ENCODE results near the gene MERTK.
A peak's percentile ranks its signal among the peaks of the same experiment; 100 is the strongest.
"Not testable (repeated sequence)": the region's sequence is repeated elsewhere in the genome, so short reads cannot be mapped to it uniquely, and the experiment has no call there.

MERTK gene

DNA sequence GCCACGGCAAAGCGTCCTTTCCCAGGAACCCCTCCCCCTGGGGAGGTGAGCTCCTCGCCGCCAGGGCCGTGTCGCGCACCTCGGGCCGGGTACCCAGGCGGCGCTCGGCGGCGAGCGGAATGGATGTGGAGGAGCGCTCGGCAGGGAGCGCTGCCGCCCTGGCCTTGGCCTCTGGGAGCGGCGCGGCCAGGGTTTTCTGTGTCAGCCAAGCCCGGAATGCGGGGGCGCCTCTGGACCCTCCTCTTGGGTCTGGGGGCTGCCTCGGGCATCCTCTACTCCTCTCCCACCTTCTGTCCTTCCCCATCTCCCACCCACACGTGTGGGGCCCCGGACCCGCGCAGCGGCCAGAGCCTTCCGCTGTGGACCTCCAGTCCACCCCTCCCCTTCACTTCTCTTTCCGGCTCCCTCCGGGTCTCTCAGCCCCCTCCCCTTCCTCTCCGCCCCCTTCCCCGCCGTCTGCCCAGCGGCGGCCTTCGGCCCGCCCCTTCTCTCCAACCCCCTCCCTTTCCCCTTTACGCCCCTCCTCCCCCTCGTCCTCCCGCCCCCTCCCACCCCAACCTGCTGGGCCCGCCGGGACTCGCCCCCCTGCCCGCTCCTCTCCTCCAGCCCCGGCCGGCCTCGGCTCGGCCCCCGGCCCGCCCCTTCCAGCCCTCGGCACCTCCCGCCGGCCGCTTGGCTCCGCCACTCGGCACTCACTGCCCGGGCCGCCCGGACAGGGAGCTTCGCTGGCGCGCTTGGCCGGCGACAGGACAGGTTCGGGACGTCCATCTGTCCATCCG, at the start of gene MERTK:
Gene MERTK, plus strand, starts transcription at position 684 of the 779 bp plus-strand sequence. CDS start 129 bp downstream, outside the sequence.
- DNase-seq, result peak; percentile 33

DNA sequence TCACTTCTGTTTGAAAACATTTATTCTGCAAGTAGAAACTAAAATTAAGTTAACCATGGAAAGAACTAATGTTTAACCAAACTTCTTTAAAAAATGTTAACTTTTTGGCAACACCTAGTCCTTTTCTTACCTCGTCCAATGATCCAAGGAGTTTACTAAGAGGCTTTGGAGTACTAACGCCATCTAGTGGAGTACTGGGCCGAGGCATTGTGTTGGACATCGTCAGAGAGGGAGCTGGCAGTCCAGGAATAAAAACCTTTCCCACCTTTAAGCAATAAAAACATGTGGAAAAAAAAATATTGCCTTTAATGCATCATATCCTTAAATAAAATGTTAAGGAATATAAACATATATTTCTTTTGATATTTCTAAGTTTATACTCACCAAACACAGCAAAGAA, 47.8 kb upstream of the MERTK start:
- DNase-seq, result peak in 1 of 2 donors; percentile 16

DNA sequence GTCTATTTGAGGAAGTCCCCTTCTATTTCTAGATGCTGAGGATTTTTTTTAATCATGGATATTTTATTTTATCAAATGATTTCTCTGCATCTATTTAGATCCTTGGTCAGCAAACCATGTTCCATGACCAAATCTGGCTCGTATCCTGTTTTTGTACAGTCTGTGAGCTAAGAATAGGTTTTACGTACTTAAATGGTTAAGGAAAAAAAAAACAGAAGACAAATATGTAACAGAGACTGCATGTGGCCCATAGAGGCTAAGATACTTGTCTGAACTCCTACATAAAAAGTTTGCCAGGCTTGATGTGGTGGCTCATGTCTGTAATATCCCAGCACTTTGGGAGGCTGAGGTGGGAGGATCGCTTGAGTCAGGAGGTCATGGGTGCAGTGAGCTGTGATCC, 45.9 kb upstream of the MERTK start:
- not testable (repeated sequence) for DNase-seq

DNA sequence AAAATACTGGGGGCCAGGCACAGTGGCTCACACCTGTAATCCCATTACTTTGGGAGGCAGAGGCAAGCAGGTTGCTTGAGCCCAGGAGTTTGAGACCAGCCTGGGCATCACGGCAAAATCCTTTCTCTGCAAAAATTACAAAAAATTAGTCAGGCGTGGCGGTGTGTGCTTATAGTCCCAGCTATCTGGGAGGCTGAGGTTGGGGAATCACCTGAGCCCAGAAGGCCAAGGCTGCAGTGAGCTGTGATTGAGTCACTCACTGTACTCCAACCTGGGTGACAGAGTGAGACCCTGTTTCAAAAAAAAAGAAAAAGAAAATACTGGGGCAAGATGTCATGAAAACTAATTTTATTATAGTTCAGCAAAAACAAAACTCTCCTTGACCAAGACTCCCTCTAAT, 38.4 kb upstream of the MERTK start:
- DNase-seq, result not testable (repeated sequence)

DNA sequence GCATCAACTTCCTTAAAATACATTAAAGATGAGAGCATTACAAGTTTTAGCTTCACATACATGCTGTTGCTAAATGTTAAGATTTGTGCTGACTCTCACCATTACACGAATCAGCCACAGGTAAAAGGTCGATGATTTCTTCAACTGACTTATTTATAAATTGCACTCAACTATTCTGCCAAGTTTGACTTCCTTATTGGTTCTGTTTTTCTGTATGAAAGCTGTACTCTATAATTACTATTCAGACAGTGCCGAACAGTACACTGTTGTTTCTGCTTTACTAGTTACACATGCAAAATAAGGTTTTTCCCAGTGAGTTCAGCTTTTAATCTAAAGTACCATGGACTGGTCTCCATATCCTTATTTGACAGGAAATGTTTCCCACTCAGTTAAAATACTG, 33.3 kb upstream of the MERTK start:
- DNase-seq, result not testable (repeated sequence)

DNA sequence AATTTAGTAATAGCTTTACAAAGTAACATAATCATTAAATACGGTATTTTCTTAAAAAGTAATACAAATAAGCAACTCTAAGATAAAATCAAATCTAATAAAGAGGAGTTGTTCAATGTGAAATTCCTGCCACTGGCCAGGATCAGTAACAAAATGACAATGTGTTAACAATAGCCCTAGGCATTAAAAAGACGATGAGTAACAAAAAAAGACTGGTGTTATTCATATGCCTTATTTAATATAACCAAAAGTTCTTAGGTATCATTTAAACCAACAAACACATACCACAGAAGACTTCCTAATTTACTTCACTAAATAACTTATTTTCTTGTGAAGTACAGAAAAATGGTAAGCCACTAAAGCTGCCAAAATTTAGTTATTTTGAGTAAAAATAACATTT, 25.6 kb upstream of the MERTK start:
- not testable (repeated sequence) for DNase-seq

DNA sequence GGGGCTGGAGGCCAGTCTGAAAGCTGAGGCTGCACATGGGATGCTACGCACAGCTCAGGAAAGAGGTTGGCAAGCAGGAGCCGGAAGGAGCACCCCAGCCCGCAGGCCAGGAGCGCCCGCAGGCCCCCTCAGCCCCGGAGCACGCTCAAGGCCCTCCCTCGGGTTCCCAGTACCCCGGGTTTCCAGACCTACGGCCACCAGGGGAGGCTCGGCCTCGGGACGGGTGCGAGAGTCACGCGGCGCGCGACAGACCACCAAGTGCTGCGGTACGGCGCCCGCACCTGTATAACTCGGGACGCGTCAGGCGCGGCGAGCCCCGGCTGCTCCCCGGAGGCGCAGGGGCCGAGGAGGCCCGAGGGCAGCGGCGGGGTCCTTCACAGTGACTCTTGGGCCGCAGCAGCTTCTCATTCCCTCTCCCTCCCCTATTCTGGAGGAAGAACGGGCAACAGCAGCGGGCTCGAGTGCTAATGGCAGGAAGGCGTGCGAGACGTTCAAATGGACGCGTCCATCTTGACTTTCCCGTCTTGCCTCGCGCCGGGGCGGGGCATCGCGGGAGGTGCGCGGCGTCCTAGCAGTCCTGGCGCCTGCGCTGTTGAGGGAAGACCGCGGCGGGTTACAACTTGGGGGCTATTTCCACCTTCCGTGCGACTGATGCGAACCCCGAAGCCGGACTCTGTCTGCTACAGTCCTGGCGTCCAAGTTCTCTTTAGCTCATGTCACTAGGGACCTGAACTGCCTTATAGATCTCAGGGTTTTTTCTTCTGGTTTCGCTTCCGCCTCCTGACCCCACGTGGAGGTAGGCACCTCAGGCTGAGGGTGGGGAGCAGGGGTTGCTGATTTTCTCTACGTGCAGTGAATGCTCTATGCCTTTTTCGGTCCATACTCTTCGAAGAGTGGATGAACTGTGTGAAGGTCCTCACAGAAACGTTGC, 14.5 kb upstream of the MERTK start, which contains the start of gene ANAPC1:
Gene ANAPC1, minus strand, starts transcription at position 533 of the 931 bp plus-strand sequence. CDS start 3,368 bp downstream, outside the sequence.
- peak; percentile 80 to 82 for DNase-seq

DNA sequence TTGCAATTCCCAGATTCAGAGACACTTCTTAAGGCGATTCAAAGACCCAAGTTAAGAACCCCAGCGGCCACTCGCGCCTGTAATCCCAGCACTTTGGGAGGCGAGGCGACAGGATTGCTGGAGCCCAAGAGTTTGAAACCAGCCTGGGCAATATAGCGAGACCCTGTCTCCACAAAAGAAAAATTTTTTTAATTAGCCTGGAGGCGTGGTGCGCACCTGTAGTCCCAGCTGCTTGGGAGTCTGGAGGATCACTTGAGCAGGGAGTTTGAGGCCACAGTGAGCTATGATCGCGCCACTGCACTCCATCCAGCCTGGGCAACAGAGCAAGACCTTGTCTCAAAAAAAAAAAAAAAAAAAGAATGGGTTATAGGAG, 13.8 kb upstream of the MERTK start:
- DNase-seq, result no peak

DNA sequence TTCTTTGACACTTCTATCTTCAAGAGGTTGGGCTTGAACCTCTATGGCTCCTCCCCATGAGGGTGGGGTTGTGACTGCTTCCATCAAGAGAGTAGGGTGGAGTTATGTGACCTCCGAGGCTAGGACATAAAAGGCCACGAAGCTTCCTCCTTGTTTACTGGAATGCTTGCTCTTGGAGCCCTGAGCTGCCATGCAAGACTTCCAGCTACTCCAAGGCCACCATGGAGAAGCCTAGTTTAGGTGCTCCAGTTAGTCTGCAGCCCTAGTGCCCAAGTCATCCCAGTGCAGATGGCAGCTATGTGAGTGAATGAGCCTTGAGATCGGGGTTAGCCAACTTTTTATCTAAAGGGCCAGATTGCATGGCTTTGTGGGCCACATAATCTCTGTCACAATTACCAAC, 2.4 kb upstream of the MERTK start:
- no peak for DNase-seq

DNA sequence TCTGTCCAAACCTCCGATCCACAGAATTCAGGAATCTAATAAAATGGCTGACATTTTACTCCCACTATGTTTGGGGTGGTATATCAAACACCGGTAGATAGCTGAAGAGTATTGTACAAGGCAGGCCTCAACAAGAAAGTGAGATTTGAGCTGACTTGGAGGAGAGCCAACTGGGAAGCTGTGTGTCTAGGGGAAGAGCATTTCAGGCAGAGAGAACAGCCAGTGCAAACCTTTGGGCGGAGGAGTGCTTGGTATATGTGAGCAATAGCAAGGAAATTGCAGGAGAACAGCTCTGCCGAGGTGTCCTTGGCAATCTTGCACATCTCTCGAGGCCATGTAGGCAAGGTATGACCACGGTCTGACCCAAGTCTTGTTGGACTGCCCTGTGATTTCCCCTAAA, 1.8 kb upstream of the MERTK start:
- no peak for DNase-seq

DNA sequence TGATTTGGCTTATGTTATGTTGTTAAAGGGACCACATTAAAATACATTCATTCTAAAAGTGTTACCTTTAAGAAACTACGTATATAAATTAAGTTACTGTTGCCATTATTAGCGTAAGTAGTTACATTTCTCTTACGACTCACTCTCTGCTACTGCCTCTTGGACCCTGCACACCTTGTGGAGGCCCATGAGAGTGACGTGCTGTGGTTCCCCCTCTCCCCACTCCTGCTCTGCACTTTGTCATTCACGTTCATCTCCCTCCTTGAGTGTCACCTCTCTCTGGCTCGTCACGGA, 830 bp upstream of the MERTK start:
- DNase-seq, result no peak

DNA sequence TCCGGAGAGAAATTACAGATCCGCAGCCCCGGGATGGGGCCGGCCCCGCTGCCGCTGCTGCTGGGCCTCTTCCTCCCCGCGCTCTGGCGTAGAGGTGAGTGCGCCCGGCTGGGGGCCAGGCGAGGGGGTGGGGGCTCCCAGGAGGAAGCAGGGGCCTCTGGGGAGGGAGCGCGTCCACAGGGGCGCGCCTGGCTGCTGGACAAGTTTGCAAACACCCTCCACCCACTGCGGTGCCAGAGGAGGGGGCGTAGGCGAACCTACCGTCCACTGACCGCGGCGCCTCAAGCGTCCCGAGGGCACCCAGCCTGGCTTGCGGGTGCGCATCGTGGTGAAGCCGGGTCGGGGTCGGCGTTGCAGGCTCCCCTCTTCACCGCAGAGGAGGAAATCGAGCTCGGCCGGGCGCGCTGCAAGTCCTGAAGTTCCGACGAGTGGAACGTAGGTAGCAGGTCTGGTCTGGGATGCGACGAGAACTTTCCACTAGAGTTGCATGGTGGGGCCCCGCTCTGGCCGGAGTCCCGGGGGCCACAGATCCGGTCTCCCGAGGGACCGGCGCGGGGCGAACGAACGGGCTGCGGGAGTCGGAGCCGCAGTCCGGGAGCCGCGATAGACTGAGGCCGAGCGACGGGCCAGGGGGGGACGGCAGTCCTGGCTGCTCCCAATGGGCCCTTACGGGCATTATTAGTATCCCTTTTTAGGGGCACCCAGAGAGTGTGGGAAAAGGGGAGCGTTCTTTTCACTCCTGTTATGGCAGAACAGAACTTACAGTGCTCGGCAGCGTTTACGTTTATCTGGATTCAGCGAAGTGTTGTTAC, 502 bp downstream of the MERTK start:
- DNase-seq, result no peak

DNA sequence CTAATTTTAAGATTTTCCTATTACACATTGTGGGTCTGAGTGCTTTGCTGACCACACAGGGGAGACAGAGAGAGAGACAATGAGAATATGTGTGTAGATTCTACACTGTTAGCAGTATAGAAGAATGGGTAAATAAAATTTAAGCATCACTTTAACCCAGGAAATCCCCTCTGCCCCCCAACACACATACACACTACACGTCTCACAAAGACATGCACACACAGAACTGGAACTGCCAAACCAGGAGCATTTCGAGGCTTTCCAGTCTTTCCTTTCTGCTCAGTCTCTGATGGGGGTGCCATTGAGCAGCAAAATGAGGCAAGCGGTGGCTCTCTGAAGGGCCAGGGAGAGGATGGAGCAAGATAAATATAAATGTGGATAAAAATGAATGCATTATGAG, 2.5 kb downstream of the MERTK start:
- DNase-seq, result no peak

DNA sequence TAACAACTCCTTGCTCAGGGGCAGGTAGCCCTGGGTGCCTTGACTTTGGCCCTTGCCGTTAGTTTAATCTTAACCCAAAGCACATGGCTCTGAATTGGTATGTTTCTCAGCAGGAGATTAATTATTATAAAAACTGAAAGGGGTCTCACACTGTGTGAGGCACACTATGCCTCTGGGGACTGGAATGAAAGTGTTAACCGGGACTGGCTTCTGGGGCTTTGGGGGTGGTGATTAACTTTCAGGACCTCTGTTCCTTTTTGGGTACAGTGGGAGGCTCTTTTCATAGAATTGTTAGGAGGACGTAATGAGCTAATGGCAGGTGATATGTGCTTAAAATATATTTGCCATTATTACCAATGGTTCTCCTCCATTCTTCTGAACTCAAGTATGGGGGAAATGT, 5.1 kb downstream of the MERTK start:
- no peak for DNase-seq

DNA sequence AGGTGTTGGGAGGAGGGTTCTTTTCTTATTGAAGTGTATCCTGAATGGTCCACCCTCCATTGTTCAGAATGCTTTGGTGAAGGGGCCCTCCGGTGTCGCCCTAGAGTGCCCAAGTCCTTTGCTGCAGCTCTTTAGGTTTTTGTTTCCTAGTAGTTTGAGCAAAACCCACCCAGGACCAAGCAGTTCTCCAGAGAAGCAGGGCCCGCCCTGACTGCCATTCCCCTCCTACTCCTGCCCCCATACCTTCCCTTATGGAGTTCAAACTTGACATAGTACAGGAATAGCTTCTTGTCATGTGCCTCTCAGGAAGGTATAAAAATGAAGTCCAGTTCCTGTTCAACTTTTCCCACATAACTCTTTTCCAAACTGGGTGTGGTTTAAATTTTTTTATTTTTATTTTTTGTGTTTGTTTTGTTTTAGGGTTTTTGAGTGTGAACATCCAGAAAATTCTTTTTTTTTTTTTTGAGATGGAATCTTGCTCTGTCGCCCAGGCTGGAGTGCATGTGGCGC, 5.6 kb downstream of the MERTK start:
- no peak for DNase-seq

DNA sequence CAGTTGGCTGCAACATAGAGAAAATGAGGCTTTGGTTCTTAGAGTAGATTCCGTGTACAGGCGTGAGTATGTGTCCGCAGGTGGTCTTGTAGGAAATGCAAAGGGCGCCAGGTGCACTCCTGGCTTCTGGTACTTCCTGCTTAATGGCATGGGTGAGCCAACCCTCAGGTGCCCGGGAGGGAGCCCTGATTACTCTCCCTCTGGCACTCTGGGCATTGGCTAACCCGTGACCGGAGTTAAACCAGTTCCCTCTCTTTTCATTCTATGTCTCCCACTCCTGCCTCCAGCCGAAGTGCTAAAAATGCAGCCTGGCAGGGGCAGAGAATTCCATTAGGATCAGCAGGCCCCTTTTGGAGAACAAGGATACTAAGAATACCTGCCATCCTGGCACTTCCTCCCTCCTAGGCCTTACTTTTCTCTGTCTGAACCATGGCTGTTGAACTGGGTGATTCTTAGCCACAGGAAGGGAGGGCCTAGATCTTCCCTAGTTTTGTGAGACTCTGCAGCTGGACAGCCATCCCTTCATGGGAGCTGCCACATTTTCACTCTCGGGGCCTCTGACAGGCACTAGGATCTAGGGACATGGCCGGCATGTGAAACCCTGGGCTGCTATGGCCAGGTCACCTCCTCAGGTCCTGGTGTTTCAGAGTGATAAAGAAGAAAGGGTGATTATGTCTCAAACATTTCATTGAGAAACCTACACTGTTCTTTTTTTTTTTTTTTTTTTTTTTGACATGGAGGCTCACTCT, 6.5 kb downstream of the MERTK start:
- no peak for DNase-seq

DNA sequence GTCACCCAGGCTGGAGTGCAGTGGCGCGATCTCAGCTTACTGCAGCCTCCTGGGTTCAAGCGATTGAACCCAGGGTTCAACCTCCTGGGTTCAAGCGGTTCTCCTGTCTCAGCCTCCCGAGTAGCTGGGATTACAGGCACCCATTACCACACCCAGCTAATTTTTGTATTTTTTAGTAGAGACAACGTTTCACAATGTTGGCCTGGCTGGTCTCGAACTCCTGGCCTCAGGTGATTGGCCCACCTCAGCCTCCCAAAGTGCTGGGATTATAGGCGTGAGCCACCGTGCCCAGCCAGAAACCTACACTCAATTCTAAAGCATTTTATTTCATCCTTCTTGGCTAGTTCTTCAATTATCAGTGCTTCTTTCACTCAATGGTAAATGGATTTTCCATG, 7.1 kb downstream of the MERTK start:
- DNase-seq, result not testable (repeated sequence)

DNA sequence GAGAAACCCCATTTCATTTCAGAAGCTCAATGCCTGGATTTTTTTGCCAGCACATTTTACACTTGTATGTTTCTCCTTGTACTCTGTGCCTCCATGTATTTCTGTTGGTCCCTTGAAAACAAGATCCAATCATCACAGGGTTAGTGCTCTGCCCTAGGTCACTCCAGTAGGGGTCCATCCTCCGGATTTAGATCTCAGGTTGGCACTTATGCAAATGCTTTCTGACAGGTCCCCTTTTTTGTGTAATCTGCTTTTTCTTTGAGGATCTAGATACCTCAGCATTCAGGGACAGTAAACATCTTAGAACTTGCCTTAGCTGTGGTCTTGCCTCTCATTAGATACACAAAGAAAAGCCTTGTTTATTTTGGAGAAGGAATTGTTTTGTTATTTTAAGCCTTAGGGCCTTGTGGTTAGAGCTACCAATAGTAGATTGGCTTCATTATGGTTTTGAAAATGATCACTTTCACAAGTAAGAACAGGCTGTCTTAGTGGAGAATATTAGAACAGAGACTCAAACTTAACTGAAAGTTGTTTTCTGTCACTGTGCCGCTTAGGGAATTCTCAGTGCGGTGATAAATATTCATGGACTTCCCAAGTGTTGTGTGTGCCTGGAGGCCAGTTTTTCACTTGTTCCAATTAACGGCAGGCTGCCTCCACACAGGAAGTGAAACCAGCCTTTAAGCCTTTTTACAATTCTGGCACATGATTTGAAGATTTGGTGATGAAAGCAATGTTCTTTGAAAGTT, 7.8 kb downstream of the MERTK start:
- DNase-seq, result no peak

DNA sequence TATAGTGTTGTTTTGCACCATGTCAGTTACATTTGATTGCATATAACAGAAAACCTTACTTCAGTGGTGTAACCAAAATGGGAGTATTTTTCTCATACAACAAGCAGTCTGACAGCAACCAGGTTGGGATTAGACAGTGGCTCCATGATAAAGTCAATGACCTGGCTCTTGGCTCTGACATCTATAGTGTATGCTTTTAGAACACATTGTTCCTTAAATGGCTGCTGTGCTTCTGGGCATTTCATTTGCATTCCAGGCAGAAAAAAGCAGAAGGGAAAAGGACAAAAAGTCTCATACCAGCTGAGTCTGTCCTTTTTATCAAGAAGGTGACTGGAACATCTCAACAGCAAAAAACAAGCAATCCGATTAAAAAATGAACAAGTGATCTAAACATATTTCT, 10.2 kb downstream of the MERTK start:
- no peak for DNase-seq

DNA sequence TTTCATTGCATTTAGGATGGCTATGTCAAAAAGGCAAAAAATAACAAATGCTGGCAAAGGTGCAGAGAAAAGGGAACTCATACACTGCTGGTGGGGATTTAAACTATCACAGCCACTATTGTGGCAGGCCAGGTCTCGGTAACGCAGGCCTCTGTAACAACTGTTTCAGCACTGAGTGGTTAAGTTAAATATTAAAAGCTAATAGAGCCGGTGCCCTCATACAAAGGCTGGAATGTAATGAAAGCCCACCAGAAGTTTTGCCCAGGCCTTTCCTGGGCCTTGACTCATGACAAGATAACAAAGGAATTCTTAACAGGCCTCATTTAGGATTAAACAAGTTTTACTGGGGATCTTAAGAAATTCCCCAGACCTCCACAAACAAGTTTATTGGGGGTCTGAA, 10.7 kb downstream of the MERTK start:
- no peak for DNase-seq

DNA sequence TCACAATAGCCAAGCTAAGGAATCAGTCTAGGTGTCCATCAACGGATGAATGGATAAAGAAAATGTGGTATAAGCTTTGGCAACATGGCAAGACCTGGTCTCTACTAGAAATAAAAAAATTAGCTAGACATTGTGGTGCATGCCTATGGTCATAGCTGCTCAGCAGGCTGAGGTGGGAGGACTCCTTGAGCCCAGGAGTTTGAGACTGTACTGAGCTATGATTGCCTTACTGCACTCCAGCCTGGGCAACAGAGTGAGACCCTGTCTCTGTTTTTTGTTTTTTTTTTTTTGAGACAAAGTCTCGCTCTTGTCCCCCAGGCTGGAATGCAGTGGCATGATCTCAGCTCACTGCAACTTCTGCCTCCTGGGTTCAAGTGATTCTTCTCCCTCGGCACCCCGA, 11.6 kb downstream of the MERTK start:
- not testable (repeated sequence) for DNase-seq
